ENCODE measurements around the gene OVOL1. TPM values are rescaled to one million over a fixed set of nuclear protein-coding genes. Genes with fewer than 3 reads are reported as not detected.
"Not testable (repeated sequence)": the region's sequence is repeated elsewhere in the genome, so short reads cannot be mapped to it uniquely, and the experiment has no call there.

The OVOL1 gene
- total and polyA plus RNA-seq, 2 experiments from 2014 or later, result 1.5 to 3.3 TPM

DNA sequence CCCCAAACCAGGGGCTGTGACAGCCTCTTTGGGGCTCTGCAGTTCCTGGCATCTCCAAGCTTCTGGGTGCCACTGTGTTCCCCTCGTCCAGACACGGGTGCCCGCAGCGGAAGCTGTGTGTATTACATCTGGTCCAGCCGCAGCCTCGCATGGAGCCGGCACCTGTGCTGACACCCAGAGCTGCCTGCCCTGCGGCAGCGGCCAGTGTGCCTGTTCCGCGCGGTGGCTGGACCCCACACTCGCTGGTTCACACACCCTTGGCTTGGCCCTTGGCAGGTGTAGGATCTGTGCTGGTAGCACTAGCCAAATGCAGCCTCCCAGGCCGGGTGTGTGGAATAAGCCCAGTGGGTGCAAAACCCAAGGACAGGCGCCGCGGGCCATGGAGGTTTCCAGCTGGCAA lies 41.8 kb upstream of the OVOL1 start (continued):
- TF ChIP-seq, protein P1, sequence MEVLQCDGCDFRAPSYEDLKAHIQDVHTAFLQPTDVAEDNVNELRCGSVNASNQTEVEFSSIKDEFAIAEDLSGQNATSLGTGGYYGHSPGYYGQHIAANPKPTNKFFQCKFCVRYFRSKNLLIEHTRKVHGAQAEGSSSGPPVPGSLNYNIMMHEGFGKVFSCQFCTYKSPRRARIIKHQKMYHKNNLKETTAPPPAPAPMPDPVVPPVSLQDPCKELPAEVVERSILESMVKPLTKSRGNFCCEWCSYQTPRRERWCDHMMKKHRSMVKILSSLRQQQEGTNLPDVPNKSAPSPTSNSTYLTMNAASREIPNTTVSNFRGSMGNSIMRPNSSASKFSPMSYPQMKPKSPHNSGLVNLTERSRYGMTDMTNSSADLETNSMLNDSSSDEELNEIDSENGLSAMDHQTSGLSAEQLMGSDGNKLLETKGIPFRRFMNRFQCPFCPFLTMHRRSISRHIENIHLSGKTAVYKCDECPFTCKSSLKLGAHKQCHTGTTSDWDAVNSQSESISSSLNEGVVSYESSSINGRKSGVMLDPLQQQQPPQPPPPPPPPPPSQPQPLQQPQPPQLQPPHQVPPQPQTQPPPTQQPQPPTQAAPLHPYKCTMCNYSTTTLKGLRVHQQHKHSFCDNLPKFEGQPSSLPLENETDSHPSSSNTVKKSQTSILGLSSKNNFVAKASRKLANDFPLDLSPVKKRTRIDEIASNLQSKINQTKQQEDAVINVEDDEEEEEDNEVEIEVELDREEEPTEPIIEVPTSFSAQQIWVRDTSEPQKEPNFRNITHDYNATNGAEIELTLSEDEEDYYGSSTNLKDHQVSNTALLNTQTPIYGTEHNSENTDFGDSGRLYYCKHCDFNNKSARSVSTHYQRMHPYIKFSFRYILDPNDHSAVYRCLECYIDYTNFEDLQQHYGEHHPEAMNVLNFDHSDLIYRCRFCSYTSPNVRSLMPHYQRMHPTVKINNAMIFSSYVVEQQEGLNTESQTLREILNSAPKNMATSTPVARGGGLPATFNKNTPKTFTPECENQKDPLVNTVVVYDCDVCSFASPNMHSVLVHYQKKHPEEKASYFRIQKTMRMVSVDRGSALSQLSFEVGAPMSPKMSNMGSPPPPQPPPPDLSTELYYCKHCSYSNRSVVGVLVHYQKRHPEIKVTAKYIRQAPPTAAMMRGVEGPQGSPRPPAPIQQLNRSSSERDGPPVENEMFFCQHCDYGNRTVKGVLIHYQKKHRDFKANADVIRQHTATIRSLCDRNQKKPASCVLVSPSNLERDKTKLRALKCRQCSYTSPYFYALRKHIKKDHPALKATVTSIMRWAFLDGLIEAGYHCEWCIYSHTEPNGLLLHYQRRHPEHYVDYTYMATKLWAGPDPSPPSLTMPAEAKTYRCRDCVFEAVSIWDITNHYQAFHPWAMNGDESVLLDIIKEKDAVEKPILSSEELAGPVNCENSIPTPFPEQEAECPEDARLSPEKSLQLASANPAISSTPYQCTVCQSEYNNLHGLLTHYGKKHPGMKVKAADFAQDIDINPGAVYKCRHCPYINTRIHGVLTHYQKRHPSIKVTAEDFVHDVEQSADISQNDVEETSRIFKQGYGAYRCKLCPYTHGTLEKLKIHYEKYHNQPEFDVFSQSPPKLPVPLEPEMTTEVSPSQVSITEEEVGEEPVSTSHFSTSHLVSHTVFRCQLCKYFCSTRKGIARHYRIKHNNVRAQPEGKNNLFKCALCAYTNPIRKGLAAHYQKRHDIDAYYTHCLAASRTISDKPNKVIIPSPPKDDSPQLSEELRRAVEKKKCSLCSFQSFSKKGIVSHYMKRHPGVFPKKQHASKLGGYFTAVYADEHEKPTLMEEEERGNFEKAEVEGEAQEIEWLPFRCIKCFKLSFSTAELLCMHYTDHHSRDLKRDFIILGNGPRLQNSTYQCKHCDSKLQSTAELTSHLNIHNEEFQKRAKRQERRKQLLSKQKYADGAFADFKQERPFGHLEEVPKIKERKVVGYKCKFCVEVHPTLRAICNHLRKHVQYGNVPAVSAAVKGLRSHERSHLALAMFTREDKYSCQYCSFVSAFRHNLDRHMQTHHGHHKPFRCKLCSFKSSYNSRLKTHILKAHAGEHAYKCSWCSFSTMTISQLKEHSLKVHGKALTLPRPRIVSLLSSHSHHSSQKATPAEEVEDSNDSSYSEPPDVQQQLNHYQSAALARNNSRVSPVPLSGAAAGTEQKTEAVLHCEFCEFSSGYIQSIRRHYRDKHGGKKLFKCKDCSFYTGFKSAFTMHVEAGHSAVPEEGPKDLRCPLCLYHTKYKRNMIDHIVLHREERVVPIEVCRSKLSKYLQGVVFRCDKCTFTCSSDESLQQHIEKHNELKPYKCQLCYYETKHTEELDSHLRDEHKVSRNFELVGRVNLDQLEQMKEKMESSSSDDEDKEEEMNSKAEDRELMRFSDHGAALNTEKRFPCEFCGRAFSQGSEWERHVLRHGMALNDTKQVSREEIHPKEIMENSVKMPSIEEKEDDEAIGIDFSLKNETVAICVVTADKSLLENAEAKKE (CRISPR knock-in tag; IDR thresholded peaks at IDR 0.05), result no peak
- TF ChIP-seq JUNB (IDR thresholded peaks at IDR 0.05; ENCODE audit: unreplicated experiment), result no peak

DNA sequence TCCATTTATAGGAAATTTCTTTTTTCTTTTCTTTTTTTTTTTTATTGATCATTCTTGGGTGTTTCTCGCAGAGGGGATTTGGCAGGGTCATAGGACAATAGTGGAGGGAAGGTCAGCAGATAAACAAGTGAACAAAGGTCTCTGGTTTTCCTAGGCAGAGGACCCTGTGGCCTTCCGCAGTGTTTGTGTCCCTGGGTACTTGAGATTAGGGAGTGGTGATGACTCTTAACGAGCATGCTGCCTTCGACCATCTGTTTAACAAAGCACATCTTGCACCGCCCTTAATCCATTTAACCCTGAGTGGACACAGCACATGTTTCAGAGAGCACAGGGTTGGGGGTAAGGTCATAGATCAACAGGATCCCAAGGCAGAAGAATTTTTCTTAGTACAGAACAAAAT lies 24.7 kb upstream of the OVOL1 start:
- H3F3A ChIP-seq (replicated peaks; ENCODE audit: low read depth); ATAC-seq; H3K4me1 Mint-ChIP-seq; H3K9me2 ChIP-seq (ENCODE audit: insufficient read depth); H2AFZ ChIP-seq; H3K79me2 ChIP-seq (replicated peaks; ENCODE audit: insufficient read depth); H3K4me3 ChIP-seq; H4K20me1 ChIP-seq (replicated peaks; ENCODE audit: insufficient read depth); H3K36me3 Mint-ChIP-seq (ENCODE audit: low read depth); H3K27ac Mint-ChIP-seq; DNase-seq (ENCODE audit: low spot score); H3K36me3 ChIP-seq (ENCODE audit: insufficient read depth); H3K27me3 ChIP-seq (ENCODE audit: insufficient read depth); H3K4me3 Mint-ChIP-seq; H3K27ac ChIP-seq (ENCODE audit: low read depth); H3K4me2 ChIP-seq; H3K27me3 Mint-ChIP-seq (ENCODE audit: insufficient read depth, low read depth, poor library complexity); H3K4me1 ChIP-seq (ENCODE audit: insufficient read depth): not testable (repeated sequence)
- H3K9me3 Mint-ChIP-seq, result peaks cover 13% of the 10 kb centered on the region

DNA sequence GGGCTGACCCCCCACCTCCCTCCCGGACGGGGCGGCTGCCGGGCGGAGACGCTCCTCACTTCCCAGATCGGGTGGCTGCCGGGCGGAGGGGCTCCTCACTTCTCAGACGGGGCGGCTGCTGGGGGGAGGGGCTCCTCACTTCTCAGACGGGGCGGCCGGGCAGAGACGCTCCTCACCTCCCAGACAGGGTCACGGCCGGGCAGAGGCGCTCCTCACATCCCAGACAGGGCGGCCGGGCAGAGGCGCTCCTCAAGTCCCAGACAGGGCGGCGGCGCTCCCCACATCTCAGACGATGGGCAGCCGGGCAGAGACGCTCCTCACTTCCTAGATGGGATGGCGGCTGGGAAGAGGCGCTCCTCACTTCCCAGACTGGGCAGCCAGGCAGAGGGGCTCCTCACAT lies 24.0 kb upstream of the OVOL1 start:
- not testable (repeated sequence) for H3K36me3 Mint-ChIP-seq (ENCODE audit: low read depth); H3K4me1 Mint-ChIP-seq; H3K4me3 ChIP-seq; H3K4me1 ChIP-seq (ENCODE audit: insufficient read depth); H3K27ac ChIP-seq (ENCODE audit: low read depth); H3K4me2 ChIP-seq; H4K20me1 ChIP-seq (replicated peaks; ENCODE audit: insufficient read depth); DNase-seq (ENCODE audit: low spot score); H3F3A ChIP-seq (replicated peaks; ENCODE audit: low read depth); H3K27me3 ChIP-seq (ENCODE audit: insufficient read depth); H3K9me2 ChIP-seq (ENCODE audit: insufficient read depth); H3K4me3 Mint-ChIP-seq; ATAC-seq; H2AFZ ChIP-seq; H3K27ac Mint-ChIP-seq; H3K36me3 ChIP-seq (ENCODE audit: insufficient read depth); H3K27me3 Mint-ChIP-seq (ENCODE audit: insufficient read depth, low read depth, poor library complexity); H3K79me2 ChIP-seq (replicated peaks; ENCODE audit: insufficient read depth)
- H3K9me3 Mint-ChIP-seq, result peaks cover 12% of the 10 kb centered on the region

Measured in GM23338 (cell line).